Activated CD4-positive, alpha-beta T cell treated with anti-CD3 and anti-CD28 coated beads, Interleukin-2, amount 10 ng/mL, durations not matched to agents 7 days and 5 days (primary cell): ENCODE measurements around the gene MAJIN. TPM values are rescaled to one million over a fixed set of nuclear protein-coding genes. Genes with fewer than 3 reads are reported as not detected.

Experiments
- CTCF ChIA-PET: fragments of 350-600 bp; sonication (Branson Sonifier 250); formaldehyde crosslinking; loops from one replicate; lab custom pipeline; 2021; ENCODE audit warnings: antibody characterized with exemption; lab: Charles Lee
- POLR2A ChIA-PET: fragments of 350-600 bp; sonication (Branson Sonifier 250); formaldehyde crosslinking; loops from one replicate; lab custom pipeline; 2021; ENCODE audit warnings: antibody characterized with exemption; lab: Charles Lee
- DNase-seq: peaks from one replicate; pipeline ENCODE4 v3.0.0-alpha.2; 2020
- H3K27ac Mint-ChIP-seq: one replicate; pipeline ENCODE4 v1.8.0; 2021; ENCODE audit warnings: mild to moderate bottlenecking, moderate library complexity, mixed read lengths
- H3K27me3 Mint-ChIP-seq: one replicate; pipeline ENCODE4 v1.8.0; 2021; ENCODE audit warnings: mixed read lengths
- H3K36me3 Mint-ChIP-seq: one replicate; pipeline ENCODE4 v1.8.0; 2021; ENCODE audit warnings: low read depth, mixed read lengths
- H3K4me1 Mint-ChIP-seq: one replicate; pipeline ENCODE4 v1.8.0; 2021; ENCODE audit warnings: mixed read lengths
- H3K4me3 Mint-ChIP-seq: one replicate; pipeline ENCODE4 v1.8.0; 2021; ENCODE audit warnings: mild to moderate bottlenecking, moderate library complexity, mixed read lengths
- H3K9me3 Mint-ChIP-seq: one replicate; pipeline ENCODE4 v1.8.0; 2021; ENCODE audit warnings: mixed read lengths
- total RNA-seq, 2 experiments: library from RNA; stranded (reverse); gene quantifications; one replicate each; pipeline ENCODE4 v1.2.3, GENCODE V29; 2021

MAJIN gene
- total RNA-seq, 2 experiments from 2014 or later = 0.20 to 0.54 TPM

- ChIA-PET CTCF (interaction anchor here (0.9 to 1.0 kb wide), 2 partner anchors 10 to 45 kb away, joined by 3 read pairs; partner anchors contain the start of gene MAJIN), POLR2A (interaction anchor here (1.2 kb wide), 1 partner anchor 195 kb away, joined by 3 read pairs; the partner anchor contains the start of genes FAU and MRPL49)
- no peaks in the 10 kb centered on the region for H3K9me3 Mint-ChIP-seq
- peaks cover 16% of the 10 kb centered on the region for H3K4me1 Mint-ChIP-seq
- H3K27me3 Mint-ChIP-seq = no peaks in the 10 kb centered on the region
- peak overlapping the region; percentile 63 for H3K27ac Mint-ChIP-seq
- H3K4me3 Mint-ChIP-seq = no peak overlapping the region
- H3K36me3 Mint-ChIP-seq = peaks cover 8% of the 10 kb centered on the region
- no peak for DNase-seq
Measured at GRCh38 chr11:64926689-64927088, 45.2 kb downstream of the MAJIN start.

GRCh38 chr11:64925536-64926436 lies 46.1 kb downstream of the MAJIN start:
- Mint-ChIP-seq H3K4me1 (peaks cover 16% of the 10 kb centered on the region), H3K4me3 (peak overlapping the region; percentile 86), H3K36me3 (peaks cover 3% of the 10 kb centered on the region), H3K27me3 (no peaks in the 10 kb centered on the region), H3K27ac (no peak overlapping the region), H3K9me3 (no peaks in the 10 kb centered on the region)
- CTCF ChIA-PET = interaction anchor here (0.8 kb wide), 1 partner anchor 82 kb away, joined by 4 read pairs; the partner anchor contains the start of gene CDC42BPG
- DNase-seq = no peak
- POLR2A ChIA-PET = no interaction called here

DNA sequence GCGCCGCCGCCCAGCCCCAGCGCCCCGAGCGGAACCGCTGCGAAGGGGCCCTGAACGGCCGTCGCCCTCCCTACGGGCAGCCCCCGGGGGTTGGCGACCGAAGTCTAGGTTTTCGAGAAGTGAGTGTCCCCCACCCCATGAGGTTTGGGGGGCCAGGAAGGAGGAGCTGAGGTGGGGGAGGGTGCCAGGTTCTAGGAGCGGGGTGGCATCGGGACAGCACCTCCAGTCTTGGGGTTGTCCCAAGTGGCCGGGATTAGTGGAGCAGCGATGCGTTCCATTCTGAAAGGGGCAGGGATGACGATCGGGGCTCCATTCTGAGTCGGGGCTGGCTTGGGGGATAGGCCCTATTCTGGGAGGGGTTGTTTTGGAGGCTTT lies 47.0 kb downstream of the MAJIN start:
- H3K4me3 Mint-ChIP-seq = peak overlapping the region; percentile 86
- peak overlapping the region; percentile 57 for H3K27ac Mint-ChIP-seq
- H3K4me1 Mint-ChIP-seq = peaks cover 16% of the 10 kb centered on the region
- H3K36me3 Mint-ChIP-seq = no peaks in the 10 kb centered on the region
- ChIA-PET POLR2A (no interaction called here), CTCF (no interaction called here)
- no peaks in the 10 kb centered on the region for H3K27me3 Mint-ChIP-seq
- H3K9me3 Mint-ChIP-seq = no peaks in the 10 kb centered on the region
- no peak for DNase-seq

- peak within 1 kb of the TSS; percentile 100 for H3K27ac Mint-ChIP-seq
- peak within 1 kb of the TSS; percentile 86 for H3K4me3 Mint-ChIP-seq
- no peaks in the 10 kb centered on the region for H3K27me3 Mint-ChIP-seq
- H3K36me3 Mint-ChIP-seq = no peaks in the 10 kb centered on the region
- peak; percentile 93 for DNase-seq
- H3K9me3 Mint-ChIP-seq = no peaks in the 10 kb centered on the region
- peaks cover 16% of the 10 kb centered on the region for H3K4me1 Mint-ChIP-seq
- POLR2A ChIA-PET = interaction anchor here (0.7 kb wide), 1 partner anchor 211 kb away, joined by 3 read pairs; no protein-coding TSS in a partner anchor
- CTCF ChIA-PET = interaction anchor here (0.5 to 1.5 kb wide), 4 partner anchors 25 to 89 kb away, joined by 3 to 5 read pairs (median 3); no protein-coding TSS in a partner anchor
Measured at GRCh38 chr11:64923944-64924909, 47.7 kb downstream of the MAJIN start, which contains the start of gene PPP2R5B. TSS of gene PPP2R5B (plus strand) at chr11:64924689. CDS start at chr11:64925735, 1,046 bp downstream.

DNA sequence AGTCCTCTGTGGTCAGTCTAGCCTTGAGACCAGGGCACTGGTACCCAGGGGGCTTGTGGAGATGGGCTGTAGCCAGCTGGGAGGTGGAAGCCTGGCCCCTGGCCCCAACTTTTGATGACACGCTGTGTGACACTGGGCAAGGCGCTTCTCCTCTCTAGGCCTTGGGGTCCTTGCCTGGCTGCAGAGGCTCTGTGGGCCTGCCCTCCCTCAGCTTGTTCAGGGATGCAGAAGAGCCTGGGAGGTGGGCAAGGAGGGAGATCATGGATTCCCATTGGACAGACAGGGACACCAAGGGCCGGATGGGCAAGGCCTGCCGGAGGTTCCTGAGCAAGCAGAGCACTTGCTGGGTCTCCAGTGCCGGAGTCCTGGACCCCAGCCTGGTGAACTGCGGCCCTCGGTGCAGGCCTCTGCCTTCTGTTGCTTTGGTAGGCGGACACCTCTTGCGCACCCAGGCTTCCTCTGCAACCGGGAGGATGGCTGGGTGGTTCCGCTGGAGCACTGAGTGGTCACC lies 48.7 kb downstream of the MAJIN start:
- Mint-ChIP-seq H3K4me1 (peaks cover 18% of the 10 kb centered on the region), H3K36me3 (no peaks in the 10 kb centered on the region), H3K27me3 (no peaks in the 10 kb centered on the region), H3K27ac (peak overlapping the region; percentile 100), H3K4me3 (no peak overlapping the region), H3K9me3 (no peaks in the 10 kb centered on the region)
- no peak for DNase-seq
- POLR2A ChIA-PET = no interaction called here
- CTCF ChIA-PET = interaction anchor here (1.3 to 1.5 kb wide), 3 partner anchors 24 to 91 kb away, joined by 3 to 5 read pairs (median 4); partner anchors contain the start of gene ARL2

- H3K27ac Mint-ChIP-seq = no peak overlapping the region
- H3K4me1 Mint-ChIP-seq = peaks cover 28% of the 10 kb centered on the region
- POLR2A ChIA-PET = no interaction called here
- CTCF ChIA-PET = interaction anchor here (1.0 kb wide), 1 partner anchor 21 kb away, joined by 5 read pairs; no protein-coding TSS in a partner anchor
- no peaks in the 10 kb centered on the region for H3K9me3 Mint-ChIP-seq
- H3K4me3 Mint-ChIP-seq = no peak overlapping the region
- H3K27me3 Mint-ChIP-seq = no peaks in the 10 kb centered on the region
- no peak for DNase-seq
- H3K36me3 Mint-ChIP-seq = no peaks in the 10 kb centered on the region
Measured at GRCh38 chr11:64921384-64921783, 50.5 kb downstream of the MAJIN start.

GRCh38 chr11:64920124-64920523 lies 51.8 kb downstream of the MAJIN start:
- no peak overlapping the region for H3K27ac Mint-ChIP-seq
- H3K36me3 Mint-ChIP-seq = no peaks in the 10 kb centered on the region
- no peak overlapping the region for H3K4me3 Mint-ChIP-seq
- H3K9me3 Mint-ChIP-seq = no peaks in the 10 kb centered on the region
- peaks cover 35% of the 10 kb centered on the region for H3K4me1 Mint-ChIP-seq
- no peaks in the 10 kb centered on the region for H3K27me3 Mint-ChIP-seq
- no peak for DNase-seq
- CTCF ChIA-PET = no interaction called here
- POLR2A ChIA-PET = no interaction called here

DNA sequence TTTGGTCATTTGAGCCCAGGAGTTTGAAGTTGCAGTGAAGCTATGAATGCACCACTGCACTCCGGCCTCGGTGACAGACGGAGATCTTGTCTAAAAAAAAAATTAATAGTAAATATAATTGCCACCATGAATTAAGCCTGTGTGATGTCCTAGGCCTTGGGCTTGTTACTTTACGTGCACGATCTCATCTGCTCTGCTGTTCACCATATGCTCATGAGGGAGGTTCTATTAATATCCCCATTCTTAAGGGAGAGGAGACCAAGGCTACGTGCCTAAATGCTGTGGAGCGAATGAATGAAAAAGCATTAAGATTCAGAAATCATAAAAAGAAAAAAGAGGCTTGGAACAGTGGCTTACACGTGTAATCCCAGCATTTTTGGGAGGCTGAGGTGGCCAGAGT lies 52.3 kb downstream of the MAJIN start:
- CTCF ChIA-PET = interaction anchor here (0.6 kb wide), 2 partner anchors 59 to 155 kb away, joined by 3 read pairs; no protein-coding TSS in a partner anchor
- H3K27me3 Mint-ChIP-seq = no peaks in the 10 kb centered on the region
- no peaks in the 10 kb centered on the region for H3K36me3 Mint-ChIP-seq
- DNase-seq = no peak
- POLR2A ChIA-PET = no interaction called here
- H3K27ac Mint-ChIP-seq = no peak overlapping the region
- H3K4me3 Mint-ChIP-seq = no peak overlapping the region
- no peaks in the 10 kb centered on the region for H3K9me3 Mint-ChIP-seq
- H3K4me1 Mint-ChIP-seq = peaks cover 34% of the 10 kb centered on the region

- peak overlapping the region; percentile 85 for H3K4me3 Mint-ChIP-seq
- ChIA-PET CTCF (interaction anchor here (1.1 to 1.7 kb wide), 2 partner anchors 9 to 22 kb away, joined by 3 to 4 read pairs; no protein-coding TSS in a partner anchor), POLR2A (no interaction called here)
- no peak for DNase-seq
- H3K9me3 Mint-ChIP-seq = no peaks in the 10 kb centered on the region
- no peaks in the 10 kb centered on the region for H3K27me3 Mint-ChIP-seq
- peak overlapping the region; percentile 97 for H3K27ac Mint-ChIP-seq
- peaks cover 25% of the 10 kb centered on the region for H3K4me1 Mint-ChIP-seq
- H3K36me3 Mint-ChIP-seq = no peaks in the 10 kb centered on the region
Measured at GRCh38 chr11:64918017-64918416, 53.9 kb downstream of the MAJIN start.

- Mint-ChIP-seq H3K4me1 (peaks cover 25% of the 10 kb centered on the region), H3K27ac (peak overlapping the region; percentile 97), H3K4me3 (peak overlapping the region; percentile 85), H3K36me3 (no peaks in the 10 kb centered on the region), H3K9me3 (no peaks in the 10 kb centered on the region), H3K27me3 (no peaks in the 10 kb centered on the region)
- no peak for DNase-seq
- POLR2A ChIA-PET = no interaction called here
- CTCF ChIA-PET = interaction anchor here (1.1 to 1.7 kb wide), 2 partner anchors 10 to 21 kb away, joined by 3 to 4 read pairs; no protein-coding TSS in a partner anchor
Measured at GRCh38 chr11:64917663-64917995, 54.3 kb downstream of the MAJIN start.

DNA sequence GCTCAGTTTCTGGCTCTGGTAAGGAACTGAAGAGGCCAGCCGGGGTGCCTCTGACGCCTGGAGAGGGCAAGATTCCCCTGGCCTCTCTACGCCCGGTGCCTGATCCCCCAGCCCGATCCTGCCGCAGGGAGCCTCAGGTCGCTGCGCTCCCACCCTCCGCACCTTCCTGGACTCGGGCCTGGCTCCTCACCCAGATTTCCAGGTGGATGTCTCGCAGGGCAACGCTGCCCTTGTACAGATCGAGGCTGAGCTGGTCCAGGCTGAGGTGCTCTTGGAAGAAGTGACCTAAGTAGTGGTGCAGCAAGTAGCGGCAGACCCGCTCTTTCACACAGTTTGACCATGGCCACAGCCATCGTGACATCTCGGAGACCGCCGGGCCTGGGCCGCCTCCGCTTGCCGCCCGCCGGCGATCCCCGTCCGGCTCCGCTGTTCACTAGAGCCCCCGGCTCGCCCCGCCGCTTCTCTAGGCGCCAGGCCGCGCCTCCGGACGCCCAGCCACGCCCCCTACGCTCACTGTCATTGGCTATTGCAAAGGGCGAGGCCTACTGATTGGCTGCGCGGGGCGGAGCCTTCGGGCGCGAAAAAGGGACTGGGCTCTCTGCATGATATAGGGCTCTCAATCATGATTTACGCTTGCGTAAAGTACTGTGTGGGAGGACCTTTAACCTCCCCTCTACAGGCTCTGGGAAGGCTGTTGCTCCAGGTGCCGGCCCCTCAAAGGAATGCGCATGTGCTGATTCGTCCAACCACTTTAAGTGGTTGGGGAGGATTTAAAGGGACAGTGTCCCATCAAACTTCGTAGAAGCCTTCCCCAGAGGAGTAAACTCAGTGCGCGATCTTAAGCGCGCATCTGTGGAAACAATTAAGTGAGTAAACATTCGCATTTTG lies 54.9 kb downstream of the MAJIN start, which contains the start of gene ATG2A:
Gene ATG2A (minus strand): TSS at position 435 of the 888 bp plus-strand sequence. CDS start 74 bp downstream, at position 361.
- Mint-ChIP-seq H3K4me3 (peak within 1 kb of the TSS; percentile 85), H3K27me3 (no peaks in the 10 kb centered on the region), H3K4me1 (peaks cover 25% of the 10 kb centered on the region), H3K27ac (peak within 1 kb of the TSS; percentile 97), H3K36me3 (no peaks in the 10 kb centered on the region), H3K9me3 (no peaks in the 10 kb centered on the region)
- DNase-seq = peak; percentile 99
- CTCF ChIA-PET = interaction anchor here (1.1 to 1.5 kb wide), 3 partner anchors 10 to 97 kb away, joined by 3 to 6 read pairs (median 4); partner anchors contain the start of gene ARL2
- POLR2A ChIA-PET = no interaction called here
